Endodermal cell (in vitro differentiated cells): ENCODE results near the gene NR6A1. TPM values are rescaled to one million over a fixed set of nuclear protein-coding genes. Genes with fewer than 3 reads are reported as not detected.

ENCODE experiments used
- DNase-seq: peaks from one replicate; pipeline ENCODE4 v3.0.0-alpha.2; 2017
- H3K27ac ChIP-seq: 2 replicates; pipeline ENCODE4 v1.5.1; 2013; ENCODE audit warnings: mild to moderate bottlenecking, low read depth, low read length, moderate library complexity
- H3K27me3 ChIP-seq: 2 replicates; pipeline ENCODE4 v1.6.1; 2013; ENCODE audit warnings: mild to moderate bottlenecking, low read length, moderate library complexity; ENCODE audit not compliant: insufficient read depth, control insufficient read depth, poor library complexity, severe bottlenecking
- H3K36me3 ChIP-seq: 2 replicates; pipeline ENCODE4 v1.7.0; 2013; ENCODE audit warnings: mild to moderate bottlenecking, low read length, moderate library complexity; ENCODE audit not compliant: control insufficient read depth, insufficient read depth
- H3K4me1 ChIP-seq: one replicate; pipeline ENCODE4 v1.7.0; 2013; ENCODE audit warnings: low read length; ENCODE audit not compliant: control insufficient read depth, insufficient read depth
- H3K4me3 ChIP-seq: 2 replicates; pipeline ENCODE4 v1.5.1; 2013; ENCODE audit warnings: mild to moderate bottlenecking, low read length, moderate library complexity
- H3K9ac ChIP-seq: 2 replicates; pipeline ENCODE4 v1.6.1; 2013; ENCODE audit warnings: mild to moderate bottlenecking, low read length, moderate library complexity; ENCODE audit not compliant: poor library complexity, severe bottlenecking; ENCODE audit errors: extremely low read depth
- H3K9me3 ChIP-seq: 2 replicates; pipeline ENCODE4 v1.6.1; 2013; ENCODE audit warnings: mild to moderate bottlenecking, low read length, moderate library complexity; ENCODE audit not compliant: control insufficient read depth
- H3K27ac Mint-ChIP-seq: 2 replicates; pipeline ENCODE4 v1.8.0; 2020; ENCODE audit warnings: mixed read lengths
- H3K27me3 Mint-ChIP-seq: 2 replicates; pipeline ENCODE4 v1.8.0; 2021; ENCODE audit warnings: mild to moderate bottlenecking, mixed read lengths; ENCODE audit not compliant: insufficient read depth
- H3K36me3 Mint-ChIP-seq: 2 replicates; pipeline ENCODE4 v1.8.0; 2020; ENCODE audit warnings: low read depth, mixed read lengths
- H3K4me1 Mint-ChIP-seq: 2 replicates; pipeline ENCODE4 v1.8.0; 2020; ENCODE audit warnings: mixed read lengths
- H3K4me3 Mint-ChIP-seq: 2 replicates; pipeline ENCODE4 v1.8.0; 2020; ENCODE audit warnings: mild to moderate bottlenecking, moderate library complexity, mixed read lengths
- H3K9me3 Mint-ChIP-seq: 2 replicates; pipeline ENCODE4 v1.8.0; 2020; ENCODE audit warnings: mild to moderate bottlenecking, mixed read lengths
- CTCF ChIP-seq: fragments of 200-600 bp; sonication (generic); conservative IDR thresholded peaks from 2 replicates; pipeline ENCODE4 v1.5.0; 2021; ENCODE audit warnings: antibody characterized with exemption, mild to moderate bottlenecking
- WGBS, 2 experiments: methylation state at CpG; one replicate each; pipeline versions ENCODE4 v1.1.5 to v1.1.7; 2013; ENCODE audit warnings: missing lambda C conversion rate in 2 of 2, mixed read lengths in 1 of 2; ENCODE audit not compliant: insufficient coverage in 1 of 2, insufficient read length in 1 of 2; 5-methylcytosine and 5-hydroxymethylcytosine counted together
- total RNA-seq, 2 donors: library from RNA; stranded (reverse); fragmentation: NEBNext Ultra II Directional in 1 of 2; extraction: Animal tissue kit (Norgen Biotek cat#: 25700) in 1 of 2; gene quantifications; 2 replicates in 1 of 2; 3 replicates in 1 of 2; pipeline ENCODE4 v1.2.1, GENCODE V29; 2021

NR6A1 gene
- total RNA-seq, 2 donors from 2014 or later: 168 to 206 TPM

DNA sequence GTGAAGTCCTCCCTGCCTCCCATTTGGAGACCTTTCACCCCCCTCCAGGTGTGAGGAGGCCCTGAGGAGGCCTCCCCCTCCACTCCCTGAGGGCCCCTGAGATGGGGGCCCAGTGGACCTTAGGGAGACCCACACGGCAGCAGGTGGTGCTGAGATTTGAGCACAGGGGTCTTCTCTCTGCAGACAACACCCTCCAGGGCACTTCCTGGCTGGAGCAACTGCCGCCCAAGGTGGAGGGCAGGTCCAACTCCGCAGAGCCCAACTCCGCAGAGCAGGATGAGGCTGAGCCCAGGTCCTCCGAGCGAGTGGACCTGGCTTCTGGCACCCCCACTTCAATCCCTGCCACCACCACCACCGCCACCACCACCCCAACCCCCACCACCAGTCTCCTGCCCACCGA, 32.8 kb upstream of the NR6A1 start:
- Mint-ChIP-seq H3K4me1 (no peaks in the 10 kb centered on the region), H3K36me3 (peaks cover 12% of the 10 kb centered on the region), H3K4me3 (no peak overlapping the region), H3K9me3 (no peaks in the 10 kb centered on the region), H3K27me3 (no peaks in the 10 kb centered on the region), H3K27ac (no peak overlapping the region)
- H3K9me3 ChIP-seq: no peaks in the 10 kb centered on the region
- H3K9ac ChIP-seq: no peak overlapping the region
- TF ChIP-seq CTCF: no peak
- DNase-seq: no peak
- no peaks in the 10 kb centered on the region for H3K27me3 ChIP-seq
- 90 to 100% methylated on average over 1 to 8 of the region's 8 CpGs for WGBS, 2 experiments
- H3K4me1 ChIP-seq: no peaks in the 10 kb centered on the region
- no peaks in the 10 kb centered on the region for H3K36me3 ChIP-seq
- no peak overlapping the region for H3K27ac ChIP-seq
- H3K4me3 ChIP-seq: no peak overlapping the region

GRCh38 chr9:124802426-124802825, 31.3 kb upstream of the NR6A1 start:
- no peaks in the 10 kb centered on the region for H3K9me3 Mint-ChIP-seq
- no peak overlapping the region for H3K27ac Mint-ChIP-seq
- Histone ChIP-seq H3K27ac (no peak overlapping the region), H3K9me3 (no peaks in the 10 kb centered on the region), H3K36me3 (no peaks in the 10 kb centered on the region), H3K9ac (no peak overlapping the region), H3K27me3 (no peaks in the 10 kb centered on the region), H3K4me1 (no peaks in the 10 kb centered on the region), H3K4me3 (no peak overlapping the region)
- 79 to 91% methylated on average over 1 to 3 of the region's 3 CpGs for WGBS, 2 experiments
- H3K27me3 Mint-ChIP-seq: no peaks in the 10 kb centered on the region
- DNase-seq: no peak
- H3K4me1 Mint-ChIP-seq: no peaks in the 10 kb centered on the region
- H3K36me3 Mint-ChIP-seq: peaks cover 9% of the 10 kb centered on the region
- no peak overlapping the region for H3K4me3 Mint-ChIP-seq
- no peak for TF ChIP-seq CTCF

DNA sequence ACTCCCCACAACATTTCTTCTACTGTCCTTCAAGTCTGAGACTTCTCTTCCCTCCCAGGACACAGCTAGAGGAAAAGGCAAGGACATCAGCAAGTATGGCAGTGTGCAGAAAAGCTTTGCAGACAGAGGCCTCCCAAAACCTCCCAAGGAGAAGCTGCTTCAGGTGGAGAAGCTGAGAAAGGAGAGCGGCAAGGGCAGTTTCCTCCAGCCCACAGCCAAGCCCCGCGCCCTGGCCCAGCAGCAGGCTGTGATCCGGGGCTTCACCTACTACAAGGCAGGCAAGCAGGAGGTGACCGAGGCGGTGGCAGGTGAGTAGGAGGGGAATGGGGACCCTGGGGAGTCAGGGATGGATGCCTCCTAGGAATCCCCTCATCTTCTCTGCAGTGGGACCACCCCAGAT, 30.2 kb upstream of the NR6A1 start:
- TF ChIP-seq CTCF: no peak
- Histone ChIP-seq H3K27ac (no peak overlapping the region), H3K4me1 (no peaks in the 10 kb centered on the region), H3K4me3 (no peak overlapping the region), H3K36me3 (no peaks in the 10 kb centered on the region), H3K27me3 (no peaks in the 10 kb centered on the region), H3K9me3 (no peaks in the 10 kb centered on the region), H3K9ac (no peak overlapping the region)
- no peak overlapping the region for H3K27ac Mint-ChIP-seq
- DNase-seq: no peak
- WGBS, 2 experiments: 93% methylated on average over 6 of the region's 6 CpGs; no CpG with 5 or more reads in 1 of the 2 experiments
- peaks cover 9% of the 10 kb centered on the region for H3K36me3 Mint-ChIP-seq
- no peaks in the 10 kb centered on the region for H3K27me3 Mint-ChIP-seq
- H3K4me1 Mint-ChIP-seq: no peaks in the 10 kb centered on the region
- H3K4me3 Mint-ChIP-seq: no peak overlapping the region
- H3K9me3 Mint-ChIP-seq: no peaks in the 10 kb centered on the region
